AG09319 (cell line): ENCODE measurements around the gene TUBGCP2.

ENCODE experiments used
- DNase-seq: peaks from one replicate; pipeline ENCODE4 v3.0.0-alpha.2; 2010; ENCODE audit warnings: low read depth; ENCODE audit errors: extremely low read depth
- TF ChIP-seq, protein P1 (sequence below): IDR thresholded peaks from 2 replicates; pipeline ENCODE4 v1.5.1; 2011; ENCODE audit warnings: low read depth, mild to moderate bottlenecking, inconsistent platforms, low read length, moderate library complexity

Gene TUBGCP2

DNA sequence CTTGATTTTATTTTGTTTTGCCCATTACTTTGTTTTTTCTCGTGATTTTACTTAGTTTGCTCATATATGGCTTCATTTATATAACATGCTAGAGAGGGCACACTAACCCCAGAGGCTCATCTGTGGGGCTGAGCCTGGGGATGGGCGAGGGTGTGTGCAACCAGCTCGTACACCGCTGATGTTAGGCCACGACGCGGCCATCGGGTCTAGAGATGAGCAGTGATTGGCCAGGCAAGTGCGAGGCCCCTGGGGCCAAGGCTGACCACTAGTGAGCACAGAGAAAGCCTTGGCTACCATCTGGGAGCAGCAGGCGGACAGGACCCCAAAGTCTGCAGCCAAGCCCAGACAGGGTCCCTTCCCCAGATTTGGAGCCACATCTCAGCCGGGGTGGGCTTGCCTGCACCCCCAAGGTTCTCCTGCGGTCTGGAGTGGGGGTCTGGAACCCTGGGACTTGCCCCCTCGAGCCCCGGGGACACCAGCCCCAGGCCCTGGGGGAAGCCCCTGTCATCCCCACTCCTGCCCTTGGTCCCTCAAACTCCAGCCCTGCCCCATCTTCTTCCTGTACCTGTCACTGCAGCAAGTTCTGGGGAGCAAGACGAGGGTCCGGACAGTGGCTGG is 45.4 kb upstream of the TUBGCP2 start:
- DNase-seq, result no peak
- TF ChIP-seq, protein P1, sequence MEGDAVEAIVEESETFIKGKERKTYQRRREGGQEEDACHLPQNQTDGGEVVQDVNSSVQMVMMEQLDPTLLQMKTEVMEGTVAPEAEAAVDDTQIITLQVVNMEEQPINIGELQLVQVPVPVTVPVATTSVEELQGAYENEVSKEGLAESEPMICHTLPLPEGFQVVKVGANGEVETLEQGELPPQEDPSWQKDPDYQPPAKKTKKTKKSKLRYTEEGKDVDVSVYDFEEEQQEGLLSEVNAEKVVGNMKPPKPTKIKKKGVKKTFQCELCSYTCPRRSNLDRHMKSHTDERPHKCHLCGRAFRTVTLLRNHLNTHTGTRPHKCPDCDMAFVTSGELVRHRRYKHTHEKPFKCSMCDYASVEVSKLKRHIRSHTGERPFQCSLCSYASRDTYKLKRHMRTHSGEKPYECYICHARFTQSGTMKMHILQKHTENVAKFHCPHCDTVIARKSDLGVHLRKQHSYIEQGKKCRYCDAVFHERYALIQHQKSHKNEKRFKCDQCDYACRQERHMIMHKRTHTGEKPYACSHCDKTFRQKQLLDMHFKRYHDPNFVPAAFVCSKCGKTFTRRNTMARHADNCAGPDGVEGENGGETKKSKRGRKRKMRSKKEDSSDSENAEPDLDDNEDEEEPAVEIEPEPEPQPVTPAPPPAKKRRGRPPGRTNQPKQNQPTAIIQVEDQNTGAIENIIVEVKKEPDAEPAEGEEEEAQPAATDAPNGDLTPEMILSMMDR, result no peak

DNA sequence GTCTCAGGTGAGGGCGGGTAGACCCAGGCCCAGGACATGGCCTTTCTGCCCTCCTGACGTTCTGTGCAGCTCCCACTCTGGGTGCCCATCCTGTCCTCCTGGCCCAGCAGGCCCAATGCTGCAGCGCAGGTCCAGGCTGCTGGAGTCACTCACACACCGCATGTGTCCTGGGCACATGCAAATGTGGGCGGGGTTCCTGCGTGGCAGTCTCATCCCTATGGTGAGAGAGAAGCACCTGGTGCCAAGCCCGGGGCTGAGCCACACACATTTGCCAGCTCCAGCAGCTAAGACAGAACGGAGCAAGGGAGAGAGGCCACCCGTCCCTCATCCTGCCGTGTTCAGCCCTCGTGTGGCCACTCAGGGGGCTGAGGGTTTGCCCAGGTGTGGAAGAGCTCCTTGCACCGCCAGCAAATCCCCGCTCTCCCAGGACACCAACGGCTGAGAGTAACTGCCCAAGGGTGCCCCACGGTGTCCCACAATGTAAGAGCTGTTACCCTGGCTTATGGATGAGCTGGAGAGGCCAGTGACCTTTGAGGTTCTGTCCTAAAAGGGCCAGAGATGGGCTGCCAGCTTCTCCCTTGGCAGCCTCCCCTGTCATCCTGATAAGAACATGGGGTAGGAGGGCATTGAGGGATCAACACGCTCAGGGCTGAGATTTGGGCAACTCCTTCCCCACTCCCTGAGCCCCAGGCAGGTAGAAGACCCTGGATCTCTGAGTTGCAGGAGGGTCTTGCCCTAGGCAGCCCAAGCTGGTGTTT is 44.7 kb upstream of the TUBGCP2 start:
- TF ChIP-seq, protein P1, result no peak
- no peak for DNase-seq

DNA sequence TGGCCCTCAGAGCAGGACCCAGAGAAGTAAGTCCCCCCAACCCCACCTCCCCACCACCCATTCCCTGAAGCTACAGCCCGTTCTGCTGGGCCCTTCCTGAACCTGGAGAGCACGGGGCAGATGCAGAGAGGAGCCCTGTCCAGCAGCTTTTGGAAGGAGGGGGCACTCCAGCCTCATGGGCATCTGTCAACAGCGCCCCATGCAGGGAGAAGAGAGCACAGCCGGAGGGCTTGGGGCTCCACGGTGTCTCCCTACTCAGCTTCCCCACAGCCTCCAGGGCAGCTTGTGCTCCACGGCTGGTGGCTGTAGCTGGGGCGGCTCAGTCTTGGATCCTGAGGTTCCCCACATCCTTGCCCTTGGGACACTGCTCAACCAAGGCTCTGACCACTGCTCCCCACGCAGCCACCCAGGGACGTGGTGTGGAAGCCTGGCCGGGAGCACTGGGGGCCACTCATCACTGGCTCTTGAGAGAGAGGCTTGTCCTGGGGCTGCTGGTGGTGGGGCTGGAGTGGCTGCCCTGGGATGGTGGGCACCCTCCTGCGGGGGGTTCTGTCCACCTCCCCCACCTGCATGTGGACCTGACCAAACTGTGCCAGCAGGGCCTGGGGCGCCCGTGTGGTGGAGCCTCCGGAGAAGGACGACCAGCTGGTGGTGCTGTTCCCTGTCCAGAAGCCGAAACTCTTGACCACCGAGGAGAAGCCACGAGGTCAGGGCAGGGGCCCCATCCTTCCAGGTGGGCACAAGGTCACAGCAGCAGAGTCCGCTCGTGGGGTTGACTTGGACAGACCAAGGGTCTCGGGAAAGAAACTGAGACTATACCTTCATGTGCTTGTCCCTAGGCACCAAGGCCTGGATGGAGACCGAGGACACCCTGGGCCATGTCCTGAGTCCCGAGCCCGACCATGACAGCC is 43.0 kb upstream of the TUBGCP2 start:
- DNase-seq, result no peak
- TF ChIP-seq, protein P1, result no peak

DNA sequence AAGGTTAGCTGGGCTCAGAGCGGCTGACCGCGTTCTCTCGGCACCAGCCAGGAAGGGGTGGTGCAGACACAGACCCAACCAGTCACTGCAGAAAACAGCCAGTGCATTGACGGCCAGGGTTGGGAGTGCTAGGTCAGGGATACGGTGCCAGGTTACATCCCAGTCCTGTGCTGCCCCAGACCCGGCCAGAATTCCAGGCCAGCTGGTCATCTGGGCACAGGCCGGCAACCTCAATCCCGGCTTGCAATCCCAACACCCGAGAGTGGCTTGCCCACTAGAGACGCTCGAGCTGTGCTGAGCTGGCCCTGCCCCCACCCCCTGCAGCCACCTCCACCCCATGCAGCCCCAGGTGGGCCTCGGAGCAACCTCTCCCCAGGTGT is 42.3 kb upstream of the TUBGCP2 start:
- TF ChIP-seq, protein P1, result no peak
- no peak for DNase-seq

DNA sequence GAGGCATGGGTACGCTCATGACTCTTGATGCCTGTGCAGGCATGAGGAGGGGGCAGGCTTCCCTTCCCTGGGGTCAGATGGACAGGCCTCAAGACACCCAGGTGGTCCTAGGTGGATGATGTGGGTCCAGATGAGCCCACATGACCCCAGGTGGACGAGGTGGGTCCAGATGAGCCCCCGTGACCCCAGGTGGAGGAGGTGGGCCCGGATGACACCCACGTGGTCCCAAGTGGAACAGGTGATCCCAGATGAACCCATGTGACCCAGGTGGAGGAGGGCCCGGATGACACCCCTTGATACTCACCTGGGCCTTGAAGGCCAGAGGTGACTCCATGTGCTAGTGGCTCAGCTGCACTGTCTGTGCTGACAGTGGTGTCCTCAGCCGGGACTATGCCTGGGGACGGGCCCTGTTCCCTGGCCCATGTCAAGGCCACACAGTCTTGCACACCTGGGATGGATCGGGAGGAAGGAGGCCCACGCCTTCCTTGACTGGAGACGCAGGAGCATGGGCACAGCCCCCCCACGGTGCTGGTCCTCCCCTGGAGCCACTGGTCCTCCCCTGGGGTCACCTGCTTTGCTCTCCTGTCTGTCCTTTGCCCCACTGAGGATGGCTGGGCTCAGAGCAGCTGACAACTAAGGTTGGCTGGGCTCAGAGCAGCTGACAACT is 41.7 kb upstream of the TUBGCP2 start:
- TF ChIP-seq, protein P1, result no peak
- no peak for DNase-seq

DNA sequence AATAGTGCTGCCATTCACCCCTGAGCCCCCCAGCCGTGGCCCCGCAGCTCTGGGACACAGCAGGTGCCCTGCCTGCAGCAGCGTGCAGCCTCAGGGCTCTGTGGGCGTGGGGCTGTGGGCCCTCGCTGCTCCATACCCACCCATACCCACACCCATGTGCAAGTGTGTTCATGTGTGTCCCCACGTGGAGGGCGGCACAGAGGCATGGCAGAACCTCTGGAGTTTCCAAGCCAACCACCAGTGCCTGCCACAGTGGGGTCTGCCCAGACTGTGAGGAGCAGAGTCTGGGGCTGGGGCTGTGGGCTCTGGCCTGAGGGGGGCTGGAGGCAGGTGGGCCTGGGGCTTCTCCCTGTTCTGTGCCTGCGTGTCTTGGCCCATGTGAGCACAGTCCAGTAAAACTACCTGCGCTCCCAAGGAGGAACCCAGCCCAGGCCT is 40.9 kb upstream of the TUBGCP2 start:
- TF ChIP-seq, protein P1, result no peak
- DNase-seq, result no peak
